GM11168 (cell line): Measurements from ENCODE around the gene USP12.
"Not testable (repeated sequence)": the region's sequence is repeated elsewhere in the genome, so short reads cannot be mapped to it uniquely, and the experiment has no call there.

Source experiments
- in situ Hi-C: fragments of 300-500 bp; cut with MboI; formaldehyde crosslinking; loops from one replicate; pipeline ENCODE4 v1.12.0; 2022; ENCODE audit warnings: low sequenced_read_pairs; ENCODE audit not compliant: unreplicated experiment

The USP12 gene

GRCh38 chr13:27128825-27129627 is 42.6 kb downstream of the USP12 start:
- in situ Hi-C loops, result no loop called here

DNA sequence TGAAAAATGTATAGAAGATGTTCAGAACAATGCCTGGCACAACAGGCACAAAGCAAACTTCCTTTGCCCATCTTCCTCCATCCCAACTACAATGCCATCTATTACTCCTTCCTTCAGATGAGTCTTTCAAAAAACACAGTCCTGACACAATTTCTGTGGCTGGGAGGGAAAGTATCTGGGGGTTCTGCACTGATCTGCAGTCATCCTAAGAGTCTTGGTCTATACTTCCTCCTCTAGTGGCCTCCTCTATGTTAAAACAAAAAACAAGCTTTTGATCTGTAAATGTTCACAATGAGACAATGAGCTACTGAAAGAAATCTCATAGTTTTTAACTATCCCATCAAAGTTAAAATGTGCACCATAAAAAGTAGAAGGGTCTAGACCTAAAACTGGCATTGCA is 44.8 kb downstream of the USP12 start:
- in situ Hi-C loops, result no loop called here

DNA sequence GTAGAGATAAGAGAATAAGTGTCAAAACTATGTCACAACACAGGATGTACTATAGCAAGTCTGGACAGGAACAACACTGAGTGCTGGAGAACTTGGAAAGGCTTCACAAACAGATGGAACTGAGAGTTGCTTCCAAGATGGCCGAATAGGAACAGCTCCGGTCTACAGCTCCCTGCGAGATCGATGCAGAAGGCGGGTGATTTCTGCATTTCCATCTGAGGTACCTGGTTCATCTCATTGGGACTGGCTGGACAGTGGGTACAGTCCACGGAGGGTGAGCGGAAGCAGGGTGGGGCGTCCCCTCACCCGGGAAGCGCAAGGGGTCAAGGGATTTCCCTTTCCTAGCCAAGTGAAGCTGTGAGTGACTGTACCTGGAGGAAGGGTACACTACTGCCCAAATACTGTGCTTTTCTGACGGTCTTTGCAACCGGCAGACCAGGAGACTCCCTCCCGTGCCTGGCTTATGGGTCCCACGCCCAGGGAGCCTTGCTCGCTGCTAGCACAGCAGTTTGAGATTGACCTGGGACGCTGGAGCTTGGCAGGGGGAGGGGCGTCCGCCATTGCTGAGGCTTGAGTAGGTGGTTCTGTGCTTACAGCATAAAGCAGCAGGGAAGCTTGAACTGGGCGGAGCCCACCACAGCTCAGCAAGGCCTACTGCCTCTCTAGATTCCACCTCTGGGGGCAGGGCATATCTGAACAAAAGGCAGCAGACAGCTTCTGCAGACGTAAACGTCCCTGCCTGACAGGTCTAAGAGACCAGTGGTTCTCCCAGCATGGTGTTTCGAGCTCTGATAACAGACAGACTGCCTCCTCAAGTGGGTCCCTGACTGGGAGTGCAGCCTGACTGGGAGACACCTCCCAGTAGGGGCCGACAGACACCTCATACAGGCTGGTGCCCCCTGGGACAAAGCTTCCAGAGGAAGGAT is 46.0 kb downstream of the USP12 start:
- in situ Hi-C loops, result no loop called here

- in situ Hi-C loops, result no loop called here
Measured at GRCh38 chr13:27124571-27124970, 47.0 kb downstream of the USP12 start.

GRCh38 chr13:27123445-27123844 is 48.2 kb downstream of the USP12 start:
- in situ Hi-C loops, result not testable (repeated sequence)

DNA sequence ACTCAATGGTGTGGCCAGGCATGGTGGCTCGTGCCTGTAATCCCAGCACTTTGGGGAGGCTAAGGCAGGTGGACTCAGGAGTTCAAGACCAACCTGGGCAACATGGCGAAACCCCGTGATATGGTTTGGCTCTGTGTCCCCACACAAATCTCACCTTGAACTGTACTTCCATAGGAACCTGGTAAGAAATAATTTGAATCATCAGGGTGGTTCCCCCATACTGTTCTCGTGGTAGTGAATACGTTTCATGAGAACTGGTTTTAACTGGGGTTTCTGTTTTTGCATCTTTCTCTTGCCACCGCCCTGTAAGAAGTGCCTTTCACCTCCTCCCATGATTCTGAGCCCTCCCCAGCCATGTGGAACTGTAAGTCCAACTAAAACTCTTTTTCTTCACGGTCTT is 49.6 kb downstream of the USP12 start:
- in situ Hi-C loops, result no loop called here

DNA sequence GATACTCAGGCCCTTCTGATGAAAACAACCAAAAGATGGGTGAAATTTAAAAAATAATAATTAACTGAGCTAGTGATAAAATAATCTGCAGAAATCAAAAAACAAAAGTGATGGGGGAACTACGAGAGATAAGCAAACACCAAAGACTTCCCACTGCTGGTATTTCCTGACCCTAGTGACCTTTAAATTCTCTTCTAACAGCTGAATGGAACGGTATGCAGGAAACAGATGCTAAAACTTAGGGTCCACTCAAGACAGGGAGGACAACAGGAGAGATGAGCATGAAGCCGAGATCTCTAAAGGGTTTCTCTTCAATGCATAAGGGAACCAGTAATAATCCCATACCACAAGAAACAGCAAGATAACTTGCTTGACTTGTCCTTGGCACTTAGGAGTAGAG is 50.8 kb downstream of the USP12 start:
- in situ Hi-C loops, result no loop called here

DNA sequence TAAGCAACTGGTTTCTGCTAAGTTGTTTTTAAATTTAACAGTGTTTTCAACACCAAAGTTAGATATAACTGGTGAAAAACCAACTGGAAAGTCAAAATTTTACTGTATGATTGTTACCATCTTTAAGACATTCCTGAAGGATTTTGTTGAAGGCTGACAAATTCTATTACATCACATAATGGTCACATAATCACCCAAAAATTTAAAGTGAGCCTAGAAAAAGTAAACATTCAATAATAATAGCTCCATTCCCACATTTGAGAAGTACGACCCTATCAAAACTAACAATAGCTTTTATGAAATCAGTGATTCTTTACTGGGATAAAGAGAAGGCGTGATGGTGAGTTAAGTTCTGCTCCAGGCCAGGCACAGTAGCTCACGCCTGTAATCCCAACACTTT is 51.6 kb downstream of the USP12 start:
- in situ Hi-C loops, result no loop called here

DNA sequence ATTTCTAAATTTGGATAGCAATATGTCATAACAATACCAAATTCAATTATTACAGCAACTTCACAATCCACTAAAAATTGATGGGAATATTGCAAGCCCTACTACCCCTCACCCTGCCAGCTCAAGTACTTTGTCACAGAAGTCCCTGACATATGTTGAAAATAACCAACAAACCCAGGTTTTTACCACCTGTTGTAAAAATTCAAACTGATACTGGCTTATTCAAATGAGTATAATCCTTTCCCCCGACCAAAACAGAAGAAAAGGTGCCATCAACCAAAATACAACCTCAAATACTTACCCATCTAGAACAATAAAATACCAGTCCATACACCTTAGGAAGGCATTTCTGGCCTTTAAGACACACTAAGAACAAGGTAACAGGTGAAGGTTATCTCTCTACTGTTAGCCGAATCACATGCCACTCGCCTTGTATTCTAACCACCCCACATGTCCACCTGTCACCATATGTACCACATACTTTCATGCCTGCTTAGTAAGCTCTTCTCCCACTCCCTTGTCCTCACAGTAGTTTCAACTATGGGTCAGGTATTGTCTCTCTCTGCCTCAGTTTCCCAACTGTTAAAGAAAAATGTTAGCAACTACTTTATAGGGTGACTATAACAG is 53.1 kb downstream of the USP12 start:
- in situ Hi-C loops, result no loop called here

DNA sequence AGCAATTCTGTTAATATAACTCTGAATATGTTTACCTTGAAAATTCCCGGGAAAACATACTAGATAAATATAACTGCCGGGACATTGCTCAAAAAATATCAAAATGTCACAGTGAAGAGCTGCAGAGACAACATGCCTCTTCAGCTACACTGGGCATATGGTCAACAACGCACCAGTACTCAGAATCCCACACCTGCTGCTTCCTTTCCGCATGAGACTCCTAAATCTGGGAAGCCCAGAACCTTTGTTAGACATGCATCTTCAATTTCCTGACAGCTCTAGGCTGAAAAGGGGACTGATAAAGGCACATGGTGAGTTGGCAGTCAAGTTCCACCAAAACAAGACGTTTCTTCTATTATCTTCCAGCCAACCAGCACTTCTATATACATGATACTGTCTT is 53.7 kb downstream of the USP12 start:
- in situ Hi-C loops, result no loop called here

DNA sequence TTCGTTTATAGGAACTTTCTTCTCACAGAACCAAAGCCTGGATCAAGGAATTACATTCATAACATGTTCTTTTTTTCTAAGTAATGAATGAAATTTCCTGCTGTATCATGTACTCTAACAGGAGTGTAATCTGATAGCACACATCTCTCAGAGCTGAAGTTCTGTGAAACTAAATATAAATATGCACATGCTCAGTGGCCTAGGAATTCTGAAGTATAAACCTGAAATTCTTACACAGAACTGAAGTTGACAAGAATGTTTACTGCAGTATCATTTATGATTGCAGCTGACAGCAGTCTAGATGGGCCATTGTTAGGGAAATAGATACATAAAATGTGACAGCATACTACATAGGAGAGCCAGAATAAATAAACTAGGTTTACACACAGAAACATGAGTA is 54.5 kb downstream of the USP12 start:
- in situ Hi-C loops, result no loop called here

- in situ Hi-C loops, result no loop called here
Measured at GRCh38 chr13:27113436-27113835, 58.2 kb downstream of the USP12 start.

DNA sequence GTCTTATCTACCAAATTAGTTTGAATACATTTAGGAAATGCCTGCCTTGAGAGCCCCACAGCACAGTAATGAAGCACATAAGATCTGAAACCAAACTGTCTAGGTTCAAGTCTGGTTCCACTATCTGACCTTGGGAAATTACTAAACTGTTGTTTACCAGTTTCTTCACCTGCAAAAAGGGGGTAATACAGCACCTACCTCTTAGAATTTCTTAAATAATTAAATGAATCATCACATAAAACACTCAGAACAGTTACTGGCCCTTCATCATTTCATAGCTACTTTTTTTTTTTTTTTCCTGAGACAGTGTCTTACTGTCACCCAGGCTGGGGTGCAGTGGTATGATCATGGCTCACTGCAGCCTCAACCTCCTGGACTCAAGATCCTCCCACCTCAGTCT is 59.6 kb downstream of the USP12 start:
- in situ Hi-C loops, result no loop called here

DNA sequence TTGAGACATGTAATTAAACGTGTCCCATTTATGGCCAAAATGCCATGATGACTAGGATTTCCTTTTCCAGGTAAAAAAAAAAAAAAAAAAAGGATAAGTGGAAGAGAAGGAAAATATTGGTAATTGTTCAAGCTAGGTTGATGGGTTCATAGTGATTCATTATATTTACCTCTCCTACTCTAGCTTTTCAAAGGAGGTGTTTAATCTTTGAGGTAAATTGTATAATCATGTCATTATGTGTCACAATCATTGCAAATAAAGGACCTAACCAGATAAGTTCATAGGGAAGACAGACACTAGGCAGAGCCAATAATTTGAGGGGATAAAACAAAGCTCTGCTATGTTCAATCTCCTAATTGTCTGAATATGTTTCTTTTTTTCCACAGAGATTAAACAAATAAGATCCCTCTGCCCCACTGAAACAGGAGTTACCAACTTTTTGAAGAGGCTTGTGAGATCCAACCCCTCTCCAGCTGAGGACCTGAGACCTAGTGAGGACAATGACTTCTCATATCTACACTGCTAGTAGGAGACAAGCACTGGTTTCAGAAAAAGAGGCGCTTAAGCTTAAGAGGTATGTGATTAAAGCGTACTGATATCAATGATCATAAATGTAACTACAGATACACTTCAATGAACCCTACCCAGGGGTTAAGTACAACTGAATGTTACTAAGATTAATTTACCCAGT is 61.4 kb downstream of the USP12 start:
- in situ Hi-C loops, result no loop called here

- in situ Hi-C loops, result no loop called here
Measured at GRCh38 chr13:27106144-27106543, 65.5 kb downstream of the USP12 start.

DNA sequence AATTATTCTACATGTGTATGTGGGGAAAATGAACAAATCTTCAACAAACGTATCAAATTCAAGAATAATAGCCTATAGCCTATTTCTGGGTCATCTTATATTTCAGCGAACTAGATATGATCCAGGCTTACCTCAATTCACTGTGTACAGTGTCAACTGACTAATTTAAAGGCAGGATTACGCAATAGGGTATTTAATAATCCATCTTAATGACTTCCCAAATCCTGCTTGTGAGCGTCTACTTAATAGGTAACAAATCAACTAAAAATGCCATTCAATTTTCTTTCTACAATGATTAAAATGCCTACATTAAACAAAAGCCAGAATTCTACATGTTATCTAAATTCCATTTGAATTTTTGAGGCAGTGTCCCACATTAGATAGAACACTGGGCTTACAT is 67.0 kb downstream of the USP12 start:
- in situ Hi-C loops, result no loop called here

GRCh38 chr13:27101847-27102246 is 69.8 kb downstream of the USP12 start:
- in situ Hi-C loops, result no loop called here

DNA sequence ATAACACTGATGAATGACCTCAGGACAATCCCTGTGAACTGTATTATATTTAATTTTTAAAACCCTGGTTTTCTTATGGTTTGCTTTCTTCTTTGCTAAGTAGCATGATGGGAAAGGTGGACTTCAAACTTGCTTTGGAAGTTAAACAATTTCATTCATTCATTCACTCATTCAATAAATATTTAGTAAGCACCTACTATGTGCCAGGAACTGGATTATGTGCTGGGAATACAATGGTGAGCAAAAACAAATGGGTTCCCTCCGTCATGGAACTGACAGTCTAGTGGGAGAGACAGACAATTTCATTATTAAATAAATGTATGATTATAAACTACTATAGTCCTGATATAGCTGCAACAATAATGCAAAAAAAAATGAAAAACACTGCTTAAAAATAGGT is 70.3 kb downstream of the USP12 start:
- in situ Hi-C loops, result no loop called here

DNA sequence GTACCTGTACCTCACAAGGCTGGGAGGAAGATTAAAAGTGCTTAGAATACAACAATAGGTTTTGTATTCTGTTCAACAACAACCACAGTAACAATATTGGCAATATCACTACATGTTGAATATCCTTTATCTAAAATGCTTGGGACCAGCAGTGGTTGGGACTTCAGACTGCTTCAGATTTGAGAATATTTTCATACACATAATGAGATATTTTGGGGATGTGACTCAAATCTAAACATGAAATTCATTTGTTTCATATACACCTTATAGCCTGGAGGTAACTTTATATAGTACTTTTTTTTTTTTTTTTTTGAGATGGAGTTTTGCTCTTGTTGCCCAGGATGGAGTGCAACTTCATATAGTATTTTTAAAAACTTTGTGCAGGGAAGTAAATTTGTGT is 73.9 kb downstream of the USP12 start:
- in situ Hi-C loops, result no loop called here

GRCh38 chr13:27091451-27091850 is 80.2 kb downstream of the USP12 start:
- in situ Hi-C loops, result no loop called here
